Activated T-cell treated with anti-CD3 and anti-CD28 coated beads, Interleukin-2, amount 50 U/mL, for 24 hours (primary cell): ENCODE measurements around the gene IL13.

Experiments used
- DNase-seq: peaks from one replicate; pipeline ENCODE4 v3.0.0-alpha.2; 2020
- H3K27ac Mint-ChIP-seq: 2 replicates; pipeline ENCODE4 v1.8.0; 2020; ENCODE audit warnings: mild to moderate bottlenecking, mixed read lengths
- H3K27me3 Mint-ChIP-seq: 2 replicates; pipeline ENCODE4 v1.8.0; 2020; ENCODE audit warnings: mixed read lengths
- H3K36me3 Mint-ChIP-seq: 2 replicates; pipeline ENCODE4 v1.8.0; 2020; ENCODE audit warnings: low read depth, mixed read lengths
- H3K4me1 Mint-ChIP-seq: 2 replicates; pipeline ENCODE4 v1.8.0; 2020; ENCODE audit warnings: low read depth, mixed read lengths
- H3K4me3 Mint-ChIP-seq: 2 replicates; pipeline ENCODE4 v1.8.0; 2020; ENCODE audit warnings: mild to moderate bottlenecking, moderate library complexity, mixed read lengths
- H3K9me3 Mint-ChIP-seq: 2 replicates; pipeline ENCODE4 v1.8.0; 2020; ENCODE audit warnings: mixed read lengths

Gene IL13

DNA sequence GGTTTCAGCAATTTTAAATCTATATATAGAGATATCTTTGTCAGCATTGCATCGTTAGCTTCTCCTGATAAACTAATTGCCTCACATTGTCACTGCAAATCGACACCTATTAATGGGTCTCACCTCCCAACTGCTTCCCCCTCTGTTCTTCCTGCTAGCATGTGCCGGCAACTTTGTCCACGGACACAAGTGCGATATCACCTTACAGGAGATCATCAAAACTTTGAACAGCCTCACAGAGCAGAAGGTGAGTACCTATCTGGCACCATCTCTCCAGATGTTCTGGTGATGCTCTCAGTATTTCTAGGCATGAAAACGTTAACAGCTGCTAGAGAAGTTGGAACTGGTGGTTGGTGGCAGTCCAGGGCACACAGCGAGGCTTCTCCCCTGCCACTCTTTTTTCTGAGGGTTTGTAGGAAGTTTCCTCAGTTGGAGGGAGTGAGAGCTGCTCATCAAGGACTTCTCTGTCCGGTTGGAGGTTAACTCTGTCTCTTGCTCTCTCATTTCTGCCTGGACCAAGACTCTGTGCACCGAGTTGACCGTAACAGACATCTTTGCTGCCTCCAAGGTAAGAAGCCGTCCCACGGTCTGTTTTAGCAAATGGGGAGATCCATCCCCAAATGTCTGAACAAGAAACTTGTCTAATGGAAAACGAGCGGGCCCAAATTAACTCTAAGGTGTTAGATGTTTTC, 16.1 kb downstream of the IL13 start, which contains the start of gene IL4:
Gene IL4, plus strand, starts transcription at position 51 of the 692 bp plus-strand sequence. Its CDS starts 62 bp downstream, at position 113.
- Mint-ChIP-seq H3K4me1 (peaks cover 22% of the 10 kb centered on the region), H3K27ac (peak within 1 kb of the TSS; percentile 82), H3K36me3 (no peaks in the 10 kb centered on the region), H3K27me3 (no peaks in the 10 kb centered on the region), H3K4me3 (peak within 1 kb of the TSS; percentile 34), H3K9me3 (no peaks in the 10 kb centered on the region)
- no peak for DNase-seq

- no peak for DNase-seq
These were observed 16.9 kb downstream of the IL13 start for GRCh38 chr5:132674671-132675506.

GRCh38 chr5:132675936-132676689, 18.1 kb downstream of the IL13 start:
- DNase-seq = no peak
- Mint-ChIP-seq H3K9me3 (no peaks in the 10 kb centered on the region), H3K36me3 (no peaks in the 10 kb centered on the region), H3K27ac (no peak overlapping the region), H3K4me3 (no peak overlapping the region), H3K4me1 (peaks cover 22% of the 10 kb centered on the region), H3K27me3 (no peaks in the 10 kb centered on the region)

More at GRCh38 chr5:132674671-132675506, 16.9 kb downstream of the IL13 start:
- Mint-ChIP-seq H3K36me3 (no peaks in the 10 kb centered on the region), H3K4me1 (peaks cover 22% of the 10 kb centered on the region), H3K9me3 (no peaks in the 10 kb centered on the region), H3K4me3 (peak overlapping the region; percentile 34), H3K27ac (peak overlapping the region; percentile 82), H3K27me3 (no peaks in the 10 kb centered on the region)

DNA sequence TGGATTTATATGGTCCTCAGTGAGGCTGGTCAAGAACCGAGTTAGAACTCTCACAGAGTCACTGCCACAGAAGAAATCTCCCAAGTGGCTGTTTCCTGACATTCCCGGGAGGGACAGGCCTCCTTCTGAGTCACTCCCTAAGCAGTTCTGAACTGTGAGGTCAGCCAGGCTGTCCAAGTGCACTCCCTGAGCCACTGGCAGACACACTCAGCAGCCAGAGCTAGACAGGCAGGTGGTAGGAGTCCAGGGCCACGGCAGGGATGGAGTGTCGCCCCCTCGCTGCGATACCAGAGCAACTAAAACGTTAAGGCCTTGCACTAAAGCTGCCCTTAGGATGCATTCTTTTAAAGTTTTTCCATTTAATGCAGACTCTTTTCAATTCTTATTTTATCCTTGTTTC, 19.2 kb downstream of the IL13 start:
- no peak overlapping the region for H3K27ac Mint-ChIP-seq
- no peak overlapping the region for H3K4me3 Mint-ChIP-seq
- no peaks in the 10 kb centered on the region for H3K36me3 Mint-ChIP-seq
- H3K4me1 Mint-ChIP-seq = peaks cover 22% of the 10 kb centered on the region
- no peaks in the 10 kb centered on the region for H3K9me3 Mint-ChIP-seq
- no peaks in the 10 kb centered on the region for H3K27me3 Mint-ChIP-seq
- no peak for DNase-seq

DNA sequence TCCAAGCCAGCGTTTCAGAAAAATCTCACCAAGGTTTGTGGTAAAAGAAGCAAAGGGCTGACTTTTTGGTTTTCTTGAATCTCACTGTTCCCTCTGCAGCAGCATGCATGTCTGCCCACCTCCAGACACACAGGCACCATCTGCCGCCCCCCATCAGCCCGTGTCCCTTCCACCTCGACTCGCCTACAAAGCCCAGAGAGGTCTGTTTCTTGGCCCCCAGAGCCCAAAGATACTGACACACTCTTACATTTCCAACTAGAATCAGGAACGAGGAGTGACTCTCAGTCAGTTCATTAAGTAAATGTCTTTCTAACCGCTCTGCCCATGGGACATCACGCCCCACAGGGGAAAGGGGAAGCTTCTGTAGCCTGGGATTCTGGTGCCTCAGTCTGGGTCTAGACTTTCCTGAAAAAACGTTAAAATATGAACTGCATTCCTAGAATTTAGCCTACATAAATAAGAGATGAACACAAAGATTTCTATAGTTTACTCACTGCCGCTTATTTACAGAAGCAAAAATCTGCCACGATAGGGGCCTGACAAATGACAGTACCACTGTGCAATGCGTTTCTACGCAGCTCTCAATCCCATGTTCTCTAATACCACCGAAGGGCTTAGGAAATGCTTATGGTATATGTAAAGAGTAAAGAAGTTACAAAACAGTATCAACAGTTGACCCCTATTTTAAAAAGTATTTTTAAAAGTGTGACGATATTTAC, 19.9 kb downstream of the IL13 start:
- no peak for DNase-seq
- no peaks in the 10 kb centered on the region for H3K36me3 Mint-ChIP-seq
- H3K27ac Mint-ChIP-seq = no peak overlapping the region
- H3K4me1 Mint-ChIP-seq = peaks cover 22% of the 10 kb centered on the region
- no peaks in the 10 kb centered on the region for H3K9me3 Mint-ChIP-seq
- no peaks in the 10 kb centered on the region for H3K27me3 Mint-ChIP-seq
- no peak overlapping the region for H3K4me3 Mint-ChIP-seq

GRCh38 chr5:132678735-132679134, 20.8 kb downstream of the IL13 start:
- DNase-seq = no peak
- H3K4me1 Mint-ChIP-seq = peaks cover 17% of the 10 kb centered on the region
- H3K27ac Mint-ChIP-seq = no peak overlapping the region
- no peaks in the 10 kb centered on the region for H3K36me3 Mint-ChIP-seq
- no peak overlapping the region for H3K4me3 Mint-ChIP-seq
- H3K9me3 Mint-ChIP-seq = no peaks in the 10 kb centered on the region
- H3K27me3 Mint-ChIP-seq = no peaks in the 10 kb centered on the region

DNA sequence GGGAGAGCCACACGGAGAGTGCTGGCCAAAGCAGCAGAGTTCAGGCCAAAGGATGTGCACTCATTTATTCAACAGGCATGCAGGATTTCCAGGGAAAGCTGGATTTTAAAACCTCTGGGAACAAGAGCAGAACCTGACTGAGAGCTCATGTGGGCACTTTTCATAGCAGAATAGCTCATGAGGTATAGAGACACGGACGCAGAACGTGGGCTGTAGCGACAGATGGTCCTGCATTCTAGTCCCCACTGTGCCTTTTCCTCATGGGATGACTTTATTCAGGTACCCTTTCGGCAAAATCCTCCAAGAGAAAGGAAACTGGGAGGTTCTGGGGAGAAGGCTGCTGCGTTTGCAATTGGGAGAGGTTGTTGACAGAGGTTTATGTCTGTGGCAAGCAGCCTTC, 21.2 kb downstream of the IL13 start:
- Mint-ChIP-seq H3K4me3 (no peak overlapping the region), H3K36me3 (no peaks in the 10 kb centered on the region), H3K27ac (no peak overlapping the region), H3K9me3 (no peaks in the 10 kb centered on the region), H3K27me3 (no peaks in the 10 kb centered on the region), H3K4me1 (peaks cover 13% of the 10 kb centered on the region)
- no peak for DNase-seq

- Mint-ChIP-seq H3K9me3 (no peaks in the 10 kb centered on the region), H3K36me3 (no peaks in the 10 kb centered on the region), H3K4me1 (peaks cover 14% of the 10 kb centered on the region), H3K4me3 (no peak overlapping the region), H3K27ac (no peak overlapping the region), H3K27me3 (no peaks in the 10 kb centered on the region)
- DNase-seq = no peak
These were observed 21.9 kb downstream of the IL13 start for GRCh38 chr5:132679717-132680380.

GRCh38 chr5:132680780-132681475, 23.0 kb downstream of the IL13 start:
- H3K27me3 Mint-ChIP-seq = no peaks in the 10 kb centered on the region
- no peak overlapping the region for H3K4me3 Mint-ChIP-seq
- no peak overlapping the region for H3K27ac Mint-ChIP-seq
- no peaks in the 10 kb centered on the region for H3K36me3 Mint-ChIP-seq
- no peak for DNase-seq
- H3K4me1 Mint-ChIP-seq = peaks cover 13% of the 10 kb centered on the region
- H3K9me3 Mint-ChIP-seq = no peaks in the 10 kb centered on the region

DNA sequence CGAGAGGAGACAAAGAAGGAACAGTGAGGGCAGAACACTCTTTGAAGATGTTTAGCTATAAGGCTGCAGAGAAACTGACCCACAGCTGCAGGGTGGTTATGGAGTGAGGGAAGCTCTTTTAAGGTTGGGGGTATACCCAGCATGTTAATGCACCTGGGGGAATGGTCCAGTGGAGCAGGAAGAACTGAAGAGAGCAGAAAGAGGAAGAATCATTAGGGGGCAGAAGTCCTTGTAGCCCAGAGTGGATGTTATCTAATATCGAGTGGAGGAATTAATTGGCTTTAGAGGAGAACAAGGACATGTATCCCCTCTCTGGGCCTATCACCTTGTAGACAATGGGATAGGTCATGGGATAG, 23.5 kb downstream of the IL13 start:
- H3K27me3 Mint-ChIP-seq = no peaks in the 10 kb centered on the region
- no peak overlapping the region for H3K4me3 Mint-ChIP-seq
- peaks cover 12% of the 10 kb centered on the region for H3K4me1 Mint-ChIP-seq
- DNase-seq = no peak
- H3K27ac Mint-ChIP-seq = no peak overlapping the region
- no peaks in the 10 kb centered on the region for H3K36me3 Mint-ChIP-seq
- H3K9me3 Mint-ChIP-seq = no peaks in the 10 kb centered on the region

DNA sequence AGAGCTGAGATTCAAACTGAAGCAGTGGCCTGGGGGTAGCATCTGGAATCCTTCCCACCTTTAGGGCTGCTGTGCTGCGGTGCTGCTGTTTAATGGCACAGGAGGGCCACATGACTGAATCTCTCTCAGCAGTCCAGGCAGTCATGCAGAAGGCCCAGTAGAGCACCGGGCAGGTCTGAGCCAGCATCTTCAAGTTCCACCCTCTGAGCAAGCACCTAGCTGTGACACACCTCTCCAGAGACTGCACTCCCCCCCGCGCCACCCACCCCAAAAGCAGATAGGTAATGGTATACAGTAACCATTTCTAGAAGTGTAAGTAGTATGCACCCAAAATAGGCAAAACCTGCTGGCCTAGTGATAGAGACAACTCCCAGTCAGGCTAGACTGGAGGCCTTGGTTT, 24.0 kb downstream of the IL13 start:
- H3K27ac Mint-ChIP-seq = no peak overlapping the region

DNA sequence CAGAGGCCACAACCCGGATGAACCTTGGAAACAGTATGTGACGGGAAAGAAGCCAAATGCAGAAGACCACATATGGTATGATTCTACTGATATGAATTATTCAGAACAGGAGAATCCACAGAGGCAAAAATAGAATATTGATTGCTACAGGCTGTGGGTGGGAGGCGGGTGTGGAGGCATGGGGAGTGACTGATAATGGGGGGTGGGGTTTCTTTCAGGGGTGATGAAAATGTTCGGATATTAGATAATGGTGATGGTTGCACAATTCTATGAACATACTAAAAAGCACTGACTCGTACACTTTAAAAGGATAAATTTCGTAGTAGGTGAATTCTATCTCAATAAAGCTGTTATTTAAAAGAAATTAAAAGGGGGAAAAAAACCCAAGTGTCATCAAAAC, 26.5 kb downstream of the IL13 start:
- Mint-ChIP-seq H3K9me3 (no peaks in the 10 kb centered on the region), H3K36me3 (no peaks in the 10 kb centered on the region), H3K27me3 (no peaks in the 10 kb centered on the region), H3K4me1 (peaks cover 31% of the 10 kb centered on the region), H3K4me3 (no peak overlapping the region), H3K27ac (no peak overlapping the region)
- DNase-seq = no peak

More for the DNA sequence above, 24.0 kb downstream of the IL13 start:
- no peak overlapping the region for H3K4me3 Mint-ChIP-seq
- DNase-seq = no peak
- H3K4me1 Mint-ChIP-seq = peaks cover 12% of the 10 kb centered on the region
- no peaks in the 10 kb centered on the region for H3K9me3 Mint-ChIP-seq
- no peaks in the 10 kb centered on the region for H3K36me3 Mint-ChIP-seq
- no peaks in the 10 kb centered on the region for H3K27me3 Mint-ChIP-seq

- no peak overlapping the region for H3K4me3 Mint-ChIP-seq
- H3K9me3 Mint-ChIP-seq = no peaks in the 10 kb centered on the region
- no peaks in the 10 kb centered on the region for H3K27me3 Mint-ChIP-seq
- no peaks in the 10 kb centered on the region for H3K36me3 Mint-ChIP-seq
- no peak overlapping the region for H3K27ac Mint-ChIP-seq
- peaks cover 32% of the 10 kb centered on the region for H3K4me1 Mint-ChIP-seq
- no peak for DNase-seq
These were observed 27.1 kb downstream of the IL13 start for GRCh38 chr5:132684922-132685720.
